GM23338 (cell line): Measurements from ENCODE around the gene NRG3. TPM values are rescaled to one million over a fixed set of nuclear protein-coding genes. Genes with fewer than 3 reads are reported as not detected.

Source experiments
- ATAC-seq: fragments of 200-7000 bp; cut with Tn5 transposase; 3 replicates; pipeline ENCODE4 v1.9.1; 2020
- DNase-seq: peaks from one replicate; pipeline ENCODE4 v3.0.0-alpha.2; 2015; ENCODE audit warnings: low spot score
- H2AFZ ChIP-seq: fragments of 200-600 bp; sonication (generic); 2 replicates; pipeline ENCODE4 v1.8.0; 2016; ENCODE audit warnings: antibody characterized with exemption, mild to moderate bottlenecking, moderate library complexity
- H3F3A ChIP-seq: fragments of 200-600 bp; sonication (generic); replicated peaks from 2 replicates; pipeline ENCODE4 v1.8.0; 2017; ENCODE audit warnings: antibody characterized with exemption, mixed run types, low read depth
- H3K27ac ChIP-seq: fragments of 200-600 bp; sonication (generic); 2 replicates; pipeline ENCODE4 v1.6.1; 2016; ENCODE audit warnings: low read depth
- H3K27me3 ChIP-seq: fragments of 200-600 bp; sonication (generic); 2 replicates; pipeline ENCODE4 v1.8.0; 2016; ENCODE audit warnings: mild to moderate bottlenecking, mixed run types, moderate library complexity; ENCODE audit not compliant: insufficient read depth
- H3K36me3 ChIP-seq: fragments of 200-600 bp; sonication (generic); 2 replicates; pipeline ENCODE4 v1.8.0; 2016; ENCODE audit warnings: mild to moderate bottlenecking; ENCODE audit not compliant: insufficient read depth
- H3K4me1 ChIP-seq: fragments of 200-600 bp; sonication (generic); 2 replicates; pipeline ENCODE4 v1.8.0; 2016; ENCODE audit warnings: mild to moderate bottlenecking, moderate library complexity; ENCODE audit not compliant: insufficient read depth
- H3K4me2 ChIP-seq: fragments of 200-600 bp; sonication (generic); 2 replicates; pipeline ENCODE4 v1.7.1; 2017; ENCODE audit warnings: mixed run types
- H3K4me3 ChIP-seq: fragments of 200-600 bp; sonication (generic); 2 replicates; pipeline ENCODE4 v1.6.1; 2016; ENCODE audit warnings: mixed run types
- H3K79me2 ChIP-seq: fragments of 200-600 bp; sonication (generic); replicated peaks from 2 replicates; pipeline ENCODE4 v1.8.0; 2017; ENCODE audit warnings: mild to moderate bottlenecking; ENCODE audit not compliant: insufficient read depth
- H3K9me2 ChIP-seq: fragments of 200-600 bp; sonication (generic); 2 replicates; pipeline ENCODE4 v1.8.0; 2017; ENCODE audit not compliant: insufficient read depth
- H4K20me1 ChIP-seq: fragments of 200-600 bp; sonication (generic); replicated peaks from 2 replicates; pipeline ENCODE4 v1.8.0; 2017; ENCODE audit warnings: mild to moderate bottlenecking; ENCODE audit not compliant: insufficient read depth
- H3K27ac Mint-ChIP-seq: 2 replicates; pipeline ENCODE4 v1.8.0; 2020; ENCODE audit warnings: inconsistent platforms, mild to moderate bottlenecking, moderate library complexity, mixed read lengths
- H3K27me3 Mint-ChIP-seq: 3 replicates; pipeline ENCODE4 v1.8.0; 2022; ENCODE audit warnings: low read depth, mild to moderate bottlenecking, moderate library complexity, mixed read lengths, inconsistent platforms; ENCODE audit not compliant: insufficient read depth, poor library complexity
- H3K36me3 Mint-ChIP-seq: 3 replicates; pipeline ENCODE4 v1.8.0; 2021; ENCODE audit warnings: low read depth, mild to moderate bottlenecking, inconsistent platforms, moderate library complexity, mixed read lengths
- H3K4me1 Mint-ChIP-seq: 3 replicates; pipeline ENCODE4 v1.8.0; 2020; ENCODE audit warnings: mild to moderate bottlenecking, inconsistent platforms, mixed read lengths
- H3K4me3 Mint-ChIP-seq: 3 replicates; pipeline ENCODE4 v1.8.0; 2021; ENCODE audit warnings: moderate library complexity, mild to moderate bottlenecking, inconsistent platforms, mixed read lengths
- H3K9me3 Mint-ChIP-seq: 3 replicates; pipeline ENCODE4 v1.8.0; 2020; ENCODE audit warnings: moderate library complexity, mild to moderate bottlenecking, inconsistent platforms, mixed read lengths
- CREB1 ChIP-seq: fragments of 250-450 bp; sonication (Bioruptor Pico); IDR thresholded peaks from 2 replicates; pipeline ENCODE4 v1.5.0; 2020; ENCODE audit warnings: low read depth, mild to moderate bottlenecking, moderate library complexity
- EZH2phosphoT487 ChIP-seq: fragments of 200-600 bp; sonication (generic); IDR thresholded peaks from one replicate; pipeline ENCODE4 v1.8.1; 2018; ENCODE audit warnings: antibody characterized with exemption; ENCODE audit not compliant: unreplicated experiment
- NANOG ChIP-seq: IDR thresholded peaks from 2 replicates; pipeline ENCODE4 v1.6.1; 2016; ENCODE audit warnings: antibody characterized with exemption, borderline replicate concordance
- POLR2AphosphoS5 ChIP-seq: IDR thresholded peaks from 2 replicates; pipeline ENCODE4 v1.6.1; 2016; ENCODE audit warnings: antibody characterized with exemption, low read depth
- STAT1 ChIP-seq: IDR thresholded peaks from one replicate; pipeline ENCODE4 v1.6.1; 2016; ENCODE audit warnings: antibody characterized with exemption; ENCODE audit not compliant: unreplicated experiment
- ZNF114 ChIP-seq: fragments of 250-450 bp; sonication (Bioruptor Pico); IDR thresholded peaks from 2 replicates; pipeline ENCODE4 v1.5.0; 2020; ENCODE audit warnings: mild to moderate bottlenecking, moderate library complexity
- polyA plus RNA-seq: library from polyadenylated mRNA; unstranded; fragments of >200 nt; fragmentation: Nextera tagmentation; extraction: Ambion mirVana; gene quantifications from 2 replicates; pipeline ENCODE4 v1.2.1, GENCODE V29; 2016
- total RNA-seq: library from RNA; depleted of rRNA; stranded (reverse); fragments of >200 nt; shearing (Covaris generic); gene quantifications from 2 replicates; pipeline ENCODE4 v1.2.3, GENCODE V29; 2014
- TF ChIP-seq, protein P1 (sequence below): IDR thresholded peaks from one replicate; pipeline ENCODE4 v1.6.1; 2018; ENCODE audit warnings: antibody characterized with exemption; ENCODE audit not compliant: unreplicated experiment
- TF ChIP-seq, protein P2 (sequence below), 2 experiments: fragments of 200-600 bp in 1 of 2; sonication (generic) in 1 of 2; conservative IDR thresholded peaks; 2 replicates each; pipeline versions ENCODE4 v1.5.1 to v1.6.1; 2016 to 2017; ENCODE audit warnings: antibody characterized with exemption in 2 of 2, low read depth in 2 of 2, mild to moderate bottlenecking in 2 of 2, moderate library complexity in 1 of 2
- TF ChIP-seq, protein P3 (sequence below): fragments of 250-450 bp; sonication (Bioruptor Pico); IDR thresholded peaks from 2 replicates; pipeline ENCODE4 v1.5.0; 2020; ENCODE audit warnings: mild to moderate bottlenecking, moderate library complexity

The NRG3 gene
- total and polyA plus RNA-seq, 2 experiments from 2014 or later, result 1.9 to 3.9 TPM

DNA sequence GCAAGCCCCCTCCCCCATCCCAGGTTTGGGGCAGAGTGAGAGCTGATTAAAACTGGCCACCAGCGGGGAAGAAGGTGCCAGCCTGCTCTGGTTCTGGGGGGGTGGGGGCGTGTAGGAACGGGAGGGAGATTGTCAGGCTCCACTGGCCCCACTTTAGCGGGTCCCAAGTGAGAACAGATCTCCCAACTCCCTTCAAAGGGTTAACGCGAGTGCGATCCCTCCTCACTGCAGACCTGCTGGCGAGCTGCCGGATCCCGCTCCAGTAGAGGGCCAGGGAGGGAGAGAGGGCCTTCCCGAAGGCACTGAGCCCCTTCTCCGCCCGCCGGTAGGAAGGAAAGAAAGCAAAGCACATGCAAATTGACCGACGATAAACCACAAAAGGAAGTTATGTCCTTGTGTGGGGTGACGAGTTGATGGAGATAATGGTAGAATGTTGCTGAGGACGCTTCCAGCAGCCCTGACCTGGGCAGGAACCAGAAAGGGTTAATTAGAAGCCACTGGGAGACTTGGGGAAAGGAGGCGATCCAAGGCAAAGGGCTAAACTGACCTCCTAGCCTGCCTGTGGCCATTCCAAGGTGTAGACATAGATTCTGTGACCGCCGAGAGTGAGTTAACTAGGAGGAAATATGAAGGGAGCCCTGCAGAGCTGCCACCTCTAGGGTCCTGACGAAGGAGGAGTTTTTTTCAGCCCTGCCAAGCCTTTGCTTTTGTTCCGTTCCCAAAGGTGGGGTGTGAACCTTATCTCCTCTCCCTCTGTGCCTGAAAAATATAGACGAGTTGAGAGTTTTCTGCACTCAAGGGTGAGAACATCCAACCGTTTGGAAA is 1.5 kb downstream of the NRG3 start:
- H3K36me3 Mint-ChIP-seq, result peaks cover 3% of the 10 kb centered on the region; the same call in 1 of the 3 replicates
- H3K36me3 ChIP-seq, result no peaks in the 10 kb centered on the region
- peaks cover 3% of the 10 kb centered on the region; the same call in 1 of the 3 replicates for H3K9me3 Mint-ChIP-seq
- H3K79me2 ChIP-seq, result peaks cover 27% of the 10 kb centered on the region
- peaks cover 45% of the 10 kb centered on the region for H3K4me1 ChIP-seq
- H3K27ac ChIP-seq, result no peak overlapping the region
- H3K27ac Mint-ChIP-seq, result no peak overlapping the region
- peaks cover 23% of the 10 kb centered on the region for H3K27me3 Mint-ChIP-seq
- H3K4me2 ChIP-seq, result peak overlapping the region; percentile 82
- peak overlapping the region; percentile 93 for H2AFZ ChIP-seq
- H3F3A ChIP-seq, result 0 out of 2 replicates have a peak, but pooled peaks cover 4% of the 10 kb centered on the region
- DNase-seq (peak; percentile 72), ATAC-seq (peak; percentile 68)
- peaks cover 54% of the 10 kb centered on the region for H3K4me1 Mint-ChIP-seq
- peak overlapping the region; percentile 90 for H3K4me3 Mint-ChIP-seq
- no peaks in the 10 kb centered on the region for H3K9me2 ChIP-seq
- peak overlapping the region; percentile 70 for H3K4me3 ChIP-seq
- H3K27me3 ChIP-seq, result peaks cover 58% of the 10 kb centered on the region
- TF ChIP-seq POLR2AphosphoS5, result no peak
- no peak for TF ChIP-seq ZNF114
- TF ChIP-seq STAT1, result no peak
- TF ChIP-seq EZH2phosphoT487, result no peak
- TF ChIP-seq, protein P1, sequence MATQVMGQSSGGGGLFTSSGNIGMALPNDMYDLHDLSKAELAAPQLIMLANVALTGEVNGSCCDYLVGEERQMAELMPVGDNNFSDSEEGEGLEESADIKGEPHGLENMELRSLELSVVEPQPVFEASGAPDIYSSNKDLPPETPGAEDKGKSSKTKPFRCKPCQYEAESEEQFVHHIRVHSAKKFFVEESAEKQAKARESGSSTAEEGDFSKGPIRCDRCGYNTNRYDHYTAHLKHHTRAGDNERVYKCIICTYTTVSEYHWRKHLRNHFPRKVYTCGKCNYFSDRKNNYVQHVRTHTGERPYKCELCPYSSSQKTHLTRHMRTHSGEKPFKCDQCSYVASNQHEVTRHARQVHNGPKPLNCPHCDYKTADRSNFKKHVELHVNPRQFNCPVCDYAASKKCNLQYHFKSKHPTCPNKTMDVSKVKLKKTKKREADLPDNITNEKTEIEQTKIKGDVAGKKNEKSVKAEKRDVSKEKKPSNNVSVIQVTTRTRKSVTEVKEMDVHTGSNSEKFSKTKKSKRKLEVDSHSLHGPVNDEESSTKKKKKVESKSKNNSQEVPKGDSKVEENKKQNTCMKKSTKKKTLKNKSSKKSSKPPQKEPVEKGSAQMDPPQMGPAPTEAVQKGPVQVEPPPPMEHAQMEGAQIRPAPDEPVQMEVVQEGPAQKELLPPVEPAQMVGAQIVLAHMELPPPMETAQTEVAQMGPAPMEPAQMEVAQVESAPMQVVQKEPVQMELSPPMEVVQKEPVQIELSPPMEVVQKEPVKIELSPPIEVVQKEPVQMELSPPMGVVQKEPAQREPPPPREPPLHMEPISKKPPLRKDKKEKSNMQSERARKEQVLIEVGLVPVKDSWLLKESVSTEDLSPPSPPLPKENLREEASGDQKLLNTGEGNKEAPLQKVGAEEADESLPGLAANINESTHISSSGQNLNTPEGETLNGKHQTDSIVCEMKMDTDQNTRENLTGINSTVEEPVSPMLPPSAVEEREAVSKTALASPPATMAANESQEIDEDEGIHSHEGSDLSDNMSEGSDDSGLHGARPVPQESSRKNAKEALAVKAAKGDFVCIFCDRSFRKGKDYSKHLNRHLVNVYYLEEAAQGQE, result no peak
- no peak for TF ChIP-seq NANOG
- TF ChIP-seq, protein P2, sequence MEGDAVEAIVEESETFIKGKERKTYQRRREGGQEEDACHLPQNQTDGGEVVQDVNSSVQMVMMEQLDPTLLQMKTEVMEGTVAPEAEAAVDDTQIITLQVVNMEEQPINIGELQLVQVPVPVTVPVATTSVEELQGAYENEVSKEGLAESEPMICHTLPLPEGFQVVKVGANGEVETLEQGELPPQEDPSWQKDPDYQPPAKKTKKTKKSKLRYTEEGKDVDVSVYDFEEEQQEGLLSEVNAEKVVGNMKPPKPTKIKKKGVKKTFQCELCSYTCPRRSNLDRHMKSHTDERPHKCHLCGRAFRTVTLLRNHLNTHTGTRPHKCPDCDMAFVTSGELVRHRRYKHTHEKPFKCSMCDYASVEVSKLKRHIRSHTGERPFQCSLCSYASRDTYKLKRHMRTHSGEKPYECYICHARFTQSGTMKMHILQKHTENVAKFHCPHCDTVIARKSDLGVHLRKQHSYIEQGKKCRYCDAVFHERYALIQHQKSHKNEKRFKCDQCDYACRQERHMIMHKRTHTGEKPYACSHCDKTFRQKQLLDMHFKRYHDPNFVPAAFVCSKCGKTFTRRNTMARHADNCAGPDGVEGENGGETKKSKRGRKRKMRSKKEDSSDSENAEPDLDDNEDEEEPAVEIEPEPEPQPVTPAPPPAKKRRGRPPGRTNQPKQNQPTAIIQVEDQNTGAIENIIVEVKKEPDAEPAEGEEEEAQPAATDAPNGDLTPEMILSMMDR (conservative IDR thresholded peaks at IDR 0.05; ENCODE audit: low read depth in 2 of 2), result no peak
- TF ChIP-seq, protein P3, sequence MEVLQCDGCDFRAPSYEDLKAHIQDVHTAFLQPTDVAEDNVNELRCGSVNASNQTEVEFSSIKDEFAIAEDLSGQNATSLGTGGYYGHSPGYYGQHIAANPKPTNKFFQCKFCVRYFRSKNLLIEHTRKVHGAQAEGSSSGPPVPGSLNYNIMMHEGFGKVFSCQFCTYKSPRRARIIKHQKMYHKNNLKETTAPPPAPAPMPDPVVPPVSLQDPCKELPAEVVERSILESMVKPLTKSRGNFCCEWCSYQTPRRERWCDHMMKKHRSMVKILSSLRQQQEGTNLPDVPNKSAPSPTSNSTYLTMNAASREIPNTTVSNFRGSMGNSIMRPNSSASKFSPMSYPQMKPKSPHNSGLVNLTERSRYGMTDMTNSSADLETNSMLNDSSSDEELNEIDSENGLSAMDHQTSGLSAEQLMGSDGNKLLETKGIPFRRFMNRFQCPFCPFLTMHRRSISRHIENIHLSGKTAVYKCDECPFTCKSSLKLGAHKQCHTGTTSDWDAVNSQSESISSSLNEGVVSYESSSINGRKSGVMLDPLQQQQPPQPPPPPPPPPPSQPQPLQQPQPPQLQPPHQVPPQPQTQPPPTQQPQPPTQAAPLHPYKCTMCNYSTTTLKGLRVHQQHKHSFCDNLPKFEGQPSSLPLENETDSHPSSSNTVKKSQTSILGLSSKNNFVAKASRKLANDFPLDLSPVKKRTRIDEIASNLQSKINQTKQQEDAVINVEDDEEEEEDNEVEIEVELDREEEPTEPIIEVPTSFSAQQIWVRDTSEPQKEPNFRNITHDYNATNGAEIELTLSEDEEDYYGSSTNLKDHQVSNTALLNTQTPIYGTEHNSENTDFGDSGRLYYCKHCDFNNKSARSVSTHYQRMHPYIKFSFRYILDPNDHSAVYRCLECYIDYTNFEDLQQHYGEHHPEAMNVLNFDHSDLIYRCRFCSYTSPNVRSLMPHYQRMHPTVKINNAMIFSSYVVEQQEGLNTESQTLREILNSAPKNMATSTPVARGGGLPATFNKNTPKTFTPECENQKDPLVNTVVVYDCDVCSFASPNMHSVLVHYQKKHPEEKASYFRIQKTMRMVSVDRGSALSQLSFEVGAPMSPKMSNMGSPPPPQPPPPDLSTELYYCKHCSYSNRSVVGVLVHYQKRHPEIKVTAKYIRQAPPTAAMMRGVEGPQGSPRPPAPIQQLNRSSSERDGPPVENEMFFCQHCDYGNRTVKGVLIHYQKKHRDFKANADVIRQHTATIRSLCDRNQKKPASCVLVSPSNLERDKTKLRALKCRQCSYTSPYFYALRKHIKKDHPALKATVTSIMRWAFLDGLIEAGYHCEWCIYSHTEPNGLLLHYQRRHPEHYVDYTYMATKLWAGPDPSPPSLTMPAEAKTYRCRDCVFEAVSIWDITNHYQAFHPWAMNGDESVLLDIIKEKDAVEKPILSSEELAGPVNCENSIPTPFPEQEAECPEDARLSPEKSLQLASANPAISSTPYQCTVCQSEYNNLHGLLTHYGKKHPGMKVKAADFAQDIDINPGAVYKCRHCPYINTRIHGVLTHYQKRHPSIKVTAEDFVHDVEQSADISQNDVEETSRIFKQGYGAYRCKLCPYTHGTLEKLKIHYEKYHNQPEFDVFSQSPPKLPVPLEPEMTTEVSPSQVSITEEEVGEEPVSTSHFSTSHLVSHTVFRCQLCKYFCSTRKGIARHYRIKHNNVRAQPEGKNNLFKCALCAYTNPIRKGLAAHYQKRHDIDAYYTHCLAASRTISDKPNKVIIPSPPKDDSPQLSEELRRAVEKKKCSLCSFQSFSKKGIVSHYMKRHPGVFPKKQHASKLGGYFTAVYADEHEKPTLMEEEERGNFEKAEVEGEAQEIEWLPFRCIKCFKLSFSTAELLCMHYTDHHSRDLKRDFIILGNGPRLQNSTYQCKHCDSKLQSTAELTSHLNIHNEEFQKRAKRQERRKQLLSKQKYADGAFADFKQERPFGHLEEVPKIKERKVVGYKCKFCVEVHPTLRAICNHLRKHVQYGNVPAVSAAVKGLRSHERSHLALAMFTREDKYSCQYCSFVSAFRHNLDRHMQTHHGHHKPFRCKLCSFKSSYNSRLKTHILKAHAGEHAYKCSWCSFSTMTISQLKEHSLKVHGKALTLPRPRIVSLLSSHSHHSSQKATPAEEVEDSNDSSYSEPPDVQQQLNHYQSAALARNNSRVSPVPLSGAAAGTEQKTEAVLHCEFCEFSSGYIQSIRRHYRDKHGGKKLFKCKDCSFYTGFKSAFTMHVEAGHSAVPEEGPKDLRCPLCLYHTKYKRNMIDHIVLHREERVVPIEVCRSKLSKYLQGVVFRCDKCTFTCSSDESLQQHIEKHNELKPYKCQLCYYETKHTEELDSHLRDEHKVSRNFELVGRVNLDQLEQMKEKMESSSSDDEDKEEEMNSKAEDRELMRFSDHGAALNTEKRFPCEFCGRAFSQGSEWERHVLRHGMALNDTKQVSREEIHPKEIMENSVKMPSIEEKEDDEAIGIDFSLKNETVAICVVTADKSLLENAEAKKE (CRISPR knock-in tag), result no peak
- TF ChIP-seq CREB1 (CRISPR knock-in tag), result no peak
- no peaks in the 10 kb centered on the region for H4K20me1 ChIP-seq
